Tongue (tissue), 2 donors: ENCODE measurements around the gene DCDC2C. TPM values are rescaled to one million over a fixed set of nuclear protein-coding genes. Genes with fewer than 3 reads are reported as not detected.

Experiments
- DNase-seq: peaks from one replicate; pipeline ENCODE4 v3.0.0-alpha.2; 2015
- total RNA-seq: library from RNA; depleted of rRNA; stranded (reverse); fragments of >200 nt; gene quantifications from one replicate; pipeline ENCODE4 v1.2.3, GENCODE V29; 2014

DCDC2C gene
- total RNA-seq, 1 donor from 2014 or later = not detected

- no peak for DNase-seq
These were observed 43.8 kb downstream of the DCDC2C start for GRCh38 chr2:3747032-3747654.

DNA sequence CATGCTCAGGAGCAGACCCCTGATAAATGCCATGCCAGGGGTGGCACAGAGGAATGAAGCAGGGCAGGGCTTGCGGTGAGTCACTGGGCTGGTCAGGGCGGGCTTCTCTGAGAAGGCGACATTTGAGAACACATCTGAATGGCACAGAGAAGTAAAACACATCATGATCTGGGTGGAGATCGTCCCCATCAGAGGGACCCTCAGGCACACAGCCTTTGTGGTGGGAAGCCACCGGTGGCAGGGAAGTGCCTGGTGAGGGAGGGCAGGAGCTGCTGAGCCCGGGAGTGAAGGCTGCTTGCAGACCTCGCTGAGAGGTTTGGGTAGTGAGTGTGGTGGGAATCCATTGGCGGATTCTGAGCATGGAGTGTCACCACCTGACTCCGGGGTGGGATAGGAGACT lies 44.5 kb downstream of the DCDC2C start:
- DNase-seq = no peak

GRCh38 chr2:3749201-3749600 lies 45.8 kb downstream of the DCDC2C start:
- DNase-seq = no peak

GRCh38 chr2:3751251-3751650 lies 47.9 kb downstream of the DCDC2C start:
- no peak for DNase-seq

- DNase-seq = no peak
These were observed 48.4 kb downstream of the DCDC2C start for GRCh38 chr2:3751806-3752205.

GRCh38 chr2:3752376-3752775 lies 49.0 kb downstream of the DCDC2C start:
- DNase-seq = no peak

- no peak for DNase-seq
These were observed 50.2 kb downstream of the DCDC2C start for GRCh38 chr2:3753561-3753960.

DNA sequence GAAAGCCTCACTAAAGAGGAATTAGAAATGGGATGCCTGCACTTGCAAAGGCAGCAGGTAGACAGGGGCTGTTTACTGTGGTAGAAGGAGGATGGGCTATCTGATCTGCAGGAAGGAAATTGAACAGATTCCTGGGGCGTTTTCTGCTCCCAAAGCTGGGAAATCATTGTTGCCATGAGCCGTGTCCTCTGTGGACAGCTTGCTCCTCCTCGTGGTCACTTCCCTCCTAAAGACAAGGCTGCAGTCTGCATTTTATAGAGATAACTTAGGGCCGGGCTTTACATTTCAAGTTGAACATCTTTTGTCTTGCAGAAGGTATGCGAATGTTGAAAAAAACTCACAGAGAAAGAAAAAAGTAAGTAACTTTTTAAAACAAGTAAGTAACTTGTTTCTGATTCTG lies 50.9 kb downstream of the DCDC2C start:
- DNase-seq = no peak

- DNase-seq = no peak
These were observed 51.4 kb downstream of the DCDC2C start for GRCh38 chr2:3754795-3755194.

DNA sequence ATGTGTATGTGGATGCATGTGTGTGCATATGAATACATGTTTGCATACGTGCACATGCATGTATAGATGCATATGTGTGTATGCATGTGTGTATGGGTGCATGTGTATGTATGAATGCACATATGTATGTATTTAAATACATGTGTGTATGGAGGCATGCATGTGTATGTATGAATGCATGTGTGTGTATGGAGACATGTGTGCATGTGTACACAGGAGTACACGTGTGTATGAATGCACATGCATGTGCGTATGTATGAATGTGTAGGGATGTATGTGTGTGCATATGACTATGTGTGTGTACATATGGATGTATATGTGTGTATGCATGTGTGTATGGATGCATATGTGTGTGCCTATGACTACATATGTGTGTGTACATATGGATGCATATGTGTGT lies 51.9 kb downstream of the DCDC2C start:
- no peak for DNase-seq

DNA sequence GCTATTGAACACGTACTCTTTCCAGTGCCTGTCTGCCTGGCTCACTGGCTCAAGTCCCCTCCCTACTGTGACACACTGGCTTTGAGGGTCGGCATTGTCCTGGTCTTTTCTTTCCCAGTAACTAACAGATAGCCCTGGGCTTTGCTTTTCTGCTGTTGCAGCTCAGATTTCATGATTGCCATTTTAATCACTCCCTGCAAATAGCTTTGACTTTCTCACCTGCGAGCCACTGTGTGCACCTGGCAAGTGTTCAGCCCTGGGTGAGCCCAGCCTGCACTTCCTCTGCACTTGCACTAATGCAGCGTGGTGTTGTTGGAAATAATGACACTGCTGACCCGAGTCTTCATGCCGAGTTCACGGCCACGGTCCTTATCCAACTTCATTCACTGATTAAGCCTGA lies 52.9 kb downstream of the DCDC2C start:
- no peak for DNase-seq

- DNase-seq = no peak
These were observed 55.5 kb downstream of the DCDC2C start for GRCh38 chr2:3758906-3759305.

DNA sequence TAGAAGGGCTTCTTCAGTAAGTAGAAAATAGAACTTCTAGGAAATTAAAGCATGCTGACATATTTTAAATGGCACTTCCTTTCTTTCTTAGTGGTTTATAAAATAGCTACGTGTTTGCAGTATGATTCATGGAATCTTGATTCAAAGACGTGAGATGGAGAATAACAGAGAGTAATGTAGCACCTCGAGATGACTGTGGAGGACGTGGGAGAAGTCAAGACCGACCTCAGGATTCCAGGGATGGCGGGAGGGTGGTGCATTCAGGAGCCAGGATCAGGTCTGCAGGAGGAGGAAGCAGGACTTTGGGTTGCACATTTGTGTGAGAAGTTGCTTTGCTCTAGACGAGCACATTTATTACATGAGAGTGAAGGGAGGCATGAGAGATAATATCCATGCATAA lies 56.0 kb downstream of the DCDC2C start:
- DNase-seq = no peak

DNA sequence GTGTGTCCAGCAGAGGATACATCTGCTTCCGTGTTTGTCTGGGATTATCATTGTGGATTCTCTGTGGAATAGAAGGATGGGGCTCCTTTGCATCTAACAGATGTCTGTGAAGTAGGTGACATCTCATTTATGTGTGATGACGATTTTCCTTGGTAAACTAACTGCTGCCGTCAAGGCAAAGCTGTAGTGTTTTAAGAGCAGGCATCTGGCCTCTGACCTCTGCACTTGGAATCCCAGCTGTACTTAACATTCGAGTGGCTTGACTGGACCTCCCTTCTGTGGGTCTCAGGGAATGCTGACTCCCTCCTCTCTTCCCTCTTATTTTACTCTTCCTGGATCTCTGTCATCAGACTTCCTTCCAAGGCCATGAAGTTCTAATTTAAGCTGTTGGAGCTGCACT lies 56.4 kb downstream of the DCDC2C start:
- DNase-seq = no peak

DNA sequence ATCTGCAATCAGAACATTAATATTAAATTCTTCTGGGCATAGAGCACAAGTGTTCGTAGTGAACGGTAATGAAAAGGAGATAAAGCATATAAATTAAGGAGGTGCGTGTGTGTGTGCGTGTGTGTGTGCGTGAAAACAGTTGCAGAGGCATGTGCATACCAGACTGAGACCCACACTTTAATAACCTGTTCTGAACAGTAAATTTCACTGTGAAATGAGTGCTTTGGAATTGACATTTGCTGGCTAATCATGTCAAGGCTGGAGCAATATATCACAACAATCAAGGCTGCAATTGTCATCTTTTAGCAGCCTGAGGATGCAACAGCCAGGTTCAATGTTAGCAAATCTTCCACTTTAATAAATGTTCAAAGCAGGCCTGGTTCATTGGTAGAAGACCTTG lies 57.9 kb downstream of the DCDC2C start:
- DNase-seq = no peak

GRCh38 chr2:3762771-3763447 lies 59.5 kb downstream of the DCDC2C start:
- DNase-seq = no peak

DNA sequence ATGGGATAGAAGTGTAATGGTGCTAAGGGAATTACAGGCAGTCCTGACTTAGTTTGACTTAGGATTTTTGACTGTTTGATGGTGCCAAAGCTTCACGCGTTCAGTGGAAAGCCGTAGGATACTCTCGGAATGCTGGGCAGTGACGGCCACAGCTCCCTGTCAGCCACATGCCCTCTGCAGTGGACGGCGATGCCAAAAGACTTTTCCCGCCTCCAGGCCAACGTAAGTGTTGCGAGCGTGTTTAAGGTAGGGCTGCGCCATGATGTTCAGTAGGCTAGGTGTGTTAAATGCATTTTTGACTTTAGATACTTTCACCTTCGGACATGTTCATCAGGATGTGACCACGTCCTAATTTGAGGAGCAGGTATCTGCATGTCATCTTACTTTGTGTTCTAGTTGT lies 63.4 kb downstream of the DCDC2C start:
- DNase-seq = no peak

DNA sequence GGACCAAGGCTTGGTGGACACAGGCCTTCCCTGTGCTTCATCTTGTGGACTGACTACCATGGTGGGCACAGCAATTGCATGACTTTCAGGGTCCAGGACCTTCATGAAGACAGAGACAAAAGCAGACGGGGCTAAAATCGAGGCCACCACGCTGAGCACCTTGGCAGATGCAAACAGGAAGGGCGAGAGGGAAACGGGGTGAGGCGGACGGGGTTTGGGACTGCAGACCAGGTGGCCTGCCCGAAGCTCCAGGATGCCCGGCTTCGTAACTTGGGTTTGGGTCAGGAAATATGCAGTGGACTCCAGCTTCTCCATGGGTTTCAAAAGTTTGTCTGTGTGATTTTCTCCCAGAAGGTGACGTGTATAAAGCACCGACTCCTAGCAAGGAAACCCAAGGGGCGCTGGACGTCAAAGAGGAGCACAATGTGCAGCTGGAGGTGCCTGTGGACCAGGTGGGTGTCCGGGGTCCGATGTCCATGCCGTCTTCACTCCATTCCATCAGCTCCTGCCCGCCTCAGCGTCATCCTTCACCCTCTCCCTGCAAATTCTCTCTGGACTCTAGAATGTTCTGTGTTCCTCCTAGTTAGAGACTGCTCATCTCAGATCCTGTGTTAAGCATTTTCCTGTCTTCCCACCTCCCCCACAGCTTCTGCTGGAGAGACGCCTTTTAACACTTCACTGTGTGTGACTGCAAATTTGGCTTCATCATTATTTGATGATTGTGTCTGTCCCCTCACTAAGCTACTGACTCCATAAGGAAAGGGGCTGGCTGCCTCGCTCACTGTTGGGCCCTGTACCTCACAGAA lies 65.8 kb downstream of the DCDC2C start:
- no peak for DNase-seq

- DNase-seq = no peak
These were observed 66.4 kb downstream of the DCDC2C start for GRCh38 chr2:3769766-3770165.

DNA sequence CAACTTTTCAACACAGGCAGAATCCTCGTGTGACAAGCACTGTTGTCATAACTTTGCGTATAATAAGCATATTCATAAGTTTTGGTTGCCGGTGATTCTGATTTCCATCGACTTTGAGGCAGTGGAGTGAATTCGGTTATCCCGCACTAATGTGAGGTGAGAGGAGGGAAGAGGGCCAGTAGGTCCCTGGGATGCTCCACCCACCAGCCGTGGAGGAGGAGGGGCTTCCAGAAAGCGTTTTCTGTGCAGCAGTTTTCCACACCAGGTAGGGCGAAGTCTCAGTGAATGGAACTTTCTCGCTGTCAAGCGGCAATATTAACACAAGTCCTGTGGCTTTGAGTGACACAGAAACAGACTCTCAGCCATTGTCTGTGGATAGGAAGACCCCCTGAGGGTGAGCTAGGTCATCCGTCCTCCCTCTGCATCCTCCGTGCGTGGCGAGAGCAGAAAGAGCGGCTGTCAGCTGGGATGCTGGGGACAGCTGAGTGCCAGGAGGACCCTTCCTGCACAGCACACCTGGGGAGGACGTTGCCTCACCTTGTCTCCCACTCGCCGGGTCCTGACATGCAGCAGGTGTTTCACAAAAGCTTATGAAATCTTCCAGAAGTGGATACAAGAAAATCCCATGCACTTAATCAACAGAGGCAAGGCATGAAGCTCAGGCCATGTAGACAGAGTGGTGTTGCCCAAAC lies 67.5 kb downstream of the DCDC2C start:
- no peak for DNase-seq

DNA sequence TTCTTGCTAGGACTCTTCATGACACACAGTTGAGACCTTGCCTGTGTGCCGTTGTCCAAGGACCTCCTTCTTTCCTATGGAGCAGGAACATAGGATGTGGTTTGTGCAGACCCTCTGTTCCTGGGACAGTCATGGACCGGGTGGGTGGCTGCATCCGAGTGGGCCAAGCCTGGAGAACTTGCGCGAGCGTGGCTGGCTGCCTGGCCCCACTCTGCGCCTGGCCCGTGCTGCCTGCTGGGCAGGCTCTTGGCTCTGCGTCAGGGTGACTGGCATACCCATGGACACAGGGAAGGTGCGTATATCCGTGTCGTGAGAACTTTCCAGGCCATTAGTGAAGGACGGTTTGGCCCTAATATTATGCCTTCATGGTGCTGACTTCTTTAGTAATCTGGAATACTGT lies 68.2 kb downstream of the DCDC2C start:
- no peak for DNase-seq

DNA sequence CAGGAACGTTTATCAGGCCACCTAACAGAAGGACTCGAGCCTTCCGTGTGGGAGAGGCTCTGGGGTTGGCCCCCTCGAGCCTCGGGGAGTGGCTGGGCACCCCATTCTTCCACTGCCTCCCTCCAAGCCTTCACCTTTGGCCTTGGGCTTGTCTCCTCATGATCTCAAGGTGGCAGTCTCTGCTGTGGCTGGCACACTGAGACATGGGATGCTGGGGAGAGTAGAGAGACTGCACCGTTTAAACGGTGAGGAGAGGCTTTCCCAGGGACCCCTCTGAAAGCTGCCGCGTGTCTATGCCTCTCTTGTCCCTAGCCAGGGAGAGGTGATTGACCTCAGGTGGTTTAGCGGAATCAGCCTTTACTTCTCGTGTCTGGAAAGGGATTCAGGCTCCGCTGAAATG lies 71.0 kb downstream of the DCDC2C start:
- no peak for DNase-seq

GRCh38 chr2:3776311-3776710 lies 72.9 kb downstream of the DCDC2C start:
- DNase-seq = no peak
